Endothelial cell (in vitro differentiated cells): ENCODE data around the gene B3GALT4. TPM values are rescaled to one million over a fixed set of nuclear protein-coding genes. Genes with fewer than 3 reads are reported as not detected.

Experiments
- DNase-seq: peaks from one replicate; pipeline ENCODE4 v3.0.0; 2021; ENCODE audit warnings: low spot score
- H3K27ac Mint-ChIP-seq: one replicate; pipeline ENCODE4 v1.8.0; 2021; ENCODE audit warnings: mixed read lengths, inconsistent platforms; ENCODE audit not compliant: unreplicated experiment
- H3K27me3 Mint-ChIP-seq: one replicate; pipeline ENCODE4 v1.8.0; 2021; ENCODE audit warnings: mild to moderate bottlenecking, moderate library complexity, mixed read lengths, inconsistent platforms; ENCODE audit not compliant: unreplicated experiment
- H3K36me3 Mint-ChIP-seq: one replicate; pipeline ENCODE4 v1.8.0; 2021; ENCODE audit warnings: mild to moderate bottlenecking, low read depth, mixed read lengths, inconsistent platforms; ENCODE audit not compliant: unreplicated experiment
- H3K4me1 Mint-ChIP-seq: one replicate; pipeline ENCODE4 v1.8.0; 2021; ENCODE audit warnings: mild to moderate bottlenecking, mixed read lengths, inconsistent platforms; ENCODE audit not compliant: unreplicated experiment
- H3K4me3 Mint-ChIP-seq: one replicate; pipeline ENCODE4 v1.8.0; 2021; ENCODE audit warnings: mild to moderate bottlenecking, mixed read lengths, inconsistent platforms; ENCODE audit not compliant: unreplicated experiment
- H3K9me3 Mint-ChIP-seq: one replicate; pipeline ENCODE4 v1.8.0; 2021; ENCODE audit warnings: mixed read lengths, inconsistent platforms; ENCODE audit not compliant: unreplicated experiment
- CTCF ChIP-seq: fragments of 200-600 bp; sonication (generic); IDR thresholded peaks from one replicate; pipeline ENCODE4 v1.5.0; 2021; ENCODE audit warnings: antibody characterized with exemption; ENCODE audit not compliant: unreplicated experiment
- total RNA-seq: library from RNA; stranded (reverse); fragmentation: NEBNext Ultra II Directional; extraction: Animal tissue kit (Norgen Biotek cat#: 25700); gene quantifications from one replicate; pipeline ENCODE4 v1.2.1, GENCODE V29; 2021; ENCODE audit not compliant: unreplicated experiment

The B3GALT4 gene
- total RNA-seq, 1 donor from 2014 or later, result 3.8 TPM

GRCh38 chr6:33304216-33304615 is 27.3 kb downstream of the B3GALT4 start:
- H3K27me3 Mint-ChIP-seq, result peaks cover 13% of the 10 kb centered on the region
- peaks cover 8% of the 10 kb centered on the region for H3K4me1 Mint-ChIP-seq
- TF ChIP-seq CTCF, result no peak

GRCh38 chr6:33305052-33305451 is 28.1 kb downstream of the B3GALT4 start:
- Mint-ChIP-seq H3K27ac (peak overlapping the region; percentile 52), H3K9me3 (no peaks in the 10 kb centered on the region), H3K4me3 (no peak overlapping the region), H3K27me3 (peaks cover 5% of the 10 kb centered on the region), H3K36me3 (peaks cover 15% of the 10 kb centered on the region), H3K4me1 (peaks cover 4% of the 10 kb centered on the region)
- DNase-seq, result no peak
- no peak for TF ChIP-seq CTCF

More at GRCh38 chr6:33304216-33304615, 27.3 kb downstream of the B3GALT4 start:
- H3K4me3 Mint-ChIP-seq, result no peak overlapping the region
- H3K9me3 Mint-ChIP-seq, result no peaks in the 10 kb centered on the region
- no peak overlapping the region for H3K27ac Mint-ChIP-seq
- DNase-seq, result no peak
- H3K36me3 Mint-ChIP-seq, result peaks cover 15% of the 10 kb centered on the region

GRCh38 chr6:33306356-33306755 is 29.4 kb downstream of the B3GALT4 start:
- H3K4me3 Mint-ChIP-seq, result no peak overlapping the region
- no peak for TF ChIP-seq CTCF
- H3K36me3 Mint-ChIP-seq, result peaks cover 12% of the 10 kb centered on the region
- no peak overlapping the region for H3K27ac Mint-ChIP-seq
- H3K4me1 Mint-ChIP-seq, result no peaks in the 10 kb centered on the region
- H3K9me3 Mint-ChIP-seq, result no peaks in the 10 kb centered on the region
- H3K27me3 Mint-ChIP-seq, result no peaks in the 10 kb centered on the region
- DNase-seq, result no peak

GRCh38 chr6:33312361-33313104 is 35.6 kb downstream of the B3GALT4 start:
- H3K27ac Mint-ChIP-seq, result peak overlapping the region; percentile 91
- H3K27me3 Mint-ChIP-seq, result peaks cover 7% of the 10 kb centered on the region
- DNase-seq, result peak; percentile 33
- H3K4me3 Mint-ChIP-seq, result peak overlapping the region; percentile 97
- TF ChIP-seq CTCF, result no peak
- H3K36me3 Mint-ChIP-seq, result peaks cover 5% of the 10 kb centered on the region
- peaks cover 25% of the 10 kb centered on the region for H3K4me1 Mint-ChIP-seq
- H3K9me3 Mint-ChIP-seq, result no peaks in the 10 kb centered on the region

- Mint-ChIP-seq H3K9me3 (no peaks in the 10 kb centered on the region), H3K4me1 (peaks cover 25% of the 10 kb centered on the region), H3K27ac (peak overlapping the region; percentile 91), H3K4me3 (peak overlapping the region; percentile 97), H3K36me3 (peaks cover 8% of the 10 kb centered on the region), H3K27me3 (peaks cover 11% of the 10 kb centered on the region)
- DNase-seq, result peak; percentile 45
- TF ChIP-seq CTCF, result no peak
These were observed 36.3 kb downstream of the B3GALT4 start for GRCh38 chr6:33313105-33313708.
